GM23338 (cell line): ENCODE measurements around the gene SORCS2.

Experiments used
- EZH2 ChIP-seq: fragments of 200-600 bp; sonication (generic); IDR thresholded peaks from one replicate; pipeline ENCODE4 v1.8.0; 2017; ENCODE audit warnings: antibody characterized with exemption, mild to moderate bottlenecking, low read depth; ENCODE audit not compliant: unreplicated experiment
- EZH2phosphoT487 ChIP-seq: fragments of 200-600 bp; sonication (generic); IDR thresholded peaks from one replicate; pipeline ENCODE4 v1.8.1; 2018; ENCODE audit warnings: antibody characterized with exemption; ENCODE audit not compliant: unreplicated experiment
- JUNB ChIP-seq: IDR thresholded peaks from one replicate; pipeline ENCODE4 v1.6.1; 2016; ENCODE audit warnings: antibody characterized with exemption; ENCODE audit not compliant: unreplicated experiment
- POLR2AphosphoS5 ChIP-seq: IDR thresholded peaks from 2 replicates; pipeline ENCODE4 v1.6.1; 2016; ENCODE audit warnings: antibody characterized with exemption, low read depth
- STAT1 ChIP-seq: IDR thresholded peaks from one replicate; pipeline ENCODE4 v1.6.1; 2016; ENCODE audit warnings: antibody characterized with exemption; ENCODE audit not compliant: unreplicated experiment
- TF ChIP-seq, protein P1 (sequence below), 2 experiments: fragments of 200-600 bp in 1 of 2; sonication (generic) in 1 of 2; conservative IDR thresholded peaks; 2 replicates each; pipeline versions ENCODE4 v1.5.1 to v1.6.1; 2016 to 2017; ENCODE audit warnings: antibody characterized with exemption in 2 of 2, low read depth in 2 of 2, mild to moderate bottlenecking in 2 of 2, moderate library complexity in 1 of 2

DNA sequence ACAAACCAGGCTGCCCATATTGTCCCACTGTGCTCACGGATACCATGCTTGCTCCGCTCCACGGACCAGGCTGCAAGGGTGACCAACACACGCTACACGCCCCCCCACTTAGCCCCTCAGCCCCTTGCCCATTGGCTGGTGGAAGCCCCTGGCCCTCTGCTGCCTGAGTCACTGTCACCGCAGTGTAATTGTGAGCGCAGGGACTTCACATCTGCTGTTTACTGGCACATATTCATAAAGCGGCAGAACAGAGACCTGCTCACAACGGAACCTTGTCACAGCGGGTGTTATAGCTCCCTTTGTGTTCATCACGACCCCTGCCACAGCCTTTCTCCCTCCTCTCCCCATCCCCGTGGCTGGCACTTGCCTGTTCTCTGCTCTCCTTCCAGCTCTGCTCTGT is 158.7 kb downstream of the SORCS2 start:
- TF ChIP-seq, protein P1, sequence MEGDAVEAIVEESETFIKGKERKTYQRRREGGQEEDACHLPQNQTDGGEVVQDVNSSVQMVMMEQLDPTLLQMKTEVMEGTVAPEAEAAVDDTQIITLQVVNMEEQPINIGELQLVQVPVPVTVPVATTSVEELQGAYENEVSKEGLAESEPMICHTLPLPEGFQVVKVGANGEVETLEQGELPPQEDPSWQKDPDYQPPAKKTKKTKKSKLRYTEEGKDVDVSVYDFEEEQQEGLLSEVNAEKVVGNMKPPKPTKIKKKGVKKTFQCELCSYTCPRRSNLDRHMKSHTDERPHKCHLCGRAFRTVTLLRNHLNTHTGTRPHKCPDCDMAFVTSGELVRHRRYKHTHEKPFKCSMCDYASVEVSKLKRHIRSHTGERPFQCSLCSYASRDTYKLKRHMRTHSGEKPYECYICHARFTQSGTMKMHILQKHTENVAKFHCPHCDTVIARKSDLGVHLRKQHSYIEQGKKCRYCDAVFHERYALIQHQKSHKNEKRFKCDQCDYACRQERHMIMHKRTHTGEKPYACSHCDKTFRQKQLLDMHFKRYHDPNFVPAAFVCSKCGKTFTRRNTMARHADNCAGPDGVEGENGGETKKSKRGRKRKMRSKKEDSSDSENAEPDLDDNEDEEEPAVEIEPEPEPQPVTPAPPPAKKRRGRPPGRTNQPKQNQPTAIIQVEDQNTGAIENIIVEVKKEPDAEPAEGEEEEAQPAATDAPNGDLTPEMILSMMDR (conservative IDR thresholded peaks at IDR 0.05; ENCODE audit: low read depth in 2 of 2), result no peak
- TF ChIP-seq EZH2phosphoT487, result no peak
- no peak for TF ChIP-seq JUNB
- TF ChIP-seq POLR2AphosphoS5, result no peak
- TF ChIP-seq EZH2, result no peak
- no peak for TF ChIP-seq STAT1
